ENCODE results near the gene SLC16A10.

DNA sequence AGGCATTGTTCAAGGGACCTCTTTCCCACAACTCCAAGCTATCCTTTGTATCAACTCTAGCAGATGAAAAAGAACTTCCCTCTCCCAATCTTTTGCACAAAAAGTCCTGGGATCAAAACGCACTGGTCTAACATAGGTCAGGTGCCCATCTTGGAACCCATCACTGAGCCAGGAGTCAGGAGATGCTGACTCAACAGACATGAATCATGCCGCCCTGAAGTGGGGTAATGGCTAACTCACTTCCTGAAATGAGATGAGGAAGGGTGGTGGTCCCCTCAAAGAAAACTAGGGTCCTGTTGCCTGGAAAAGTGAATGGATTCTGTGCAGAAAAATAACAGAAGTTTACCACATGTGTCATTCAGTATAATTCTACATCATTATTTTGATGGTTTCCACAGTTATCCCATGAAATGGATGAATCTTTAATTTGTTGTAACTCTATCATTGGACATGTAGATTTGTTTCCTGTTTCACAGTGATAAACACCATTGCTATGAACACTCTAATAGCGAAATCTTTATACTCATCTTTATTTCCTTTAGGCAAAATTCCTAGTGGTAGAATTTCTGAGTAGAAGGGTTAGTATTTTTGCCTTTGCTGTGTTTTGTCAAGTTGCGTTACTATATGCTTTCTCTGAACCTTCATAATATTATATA is 151.3 kb downstream of the SLC16A10 start:
- TF ChIP-seq POLR2A (IDR thresholded peaks at IDR 0.05), result no peak
- TF ChIP-seq, protein P1, sequence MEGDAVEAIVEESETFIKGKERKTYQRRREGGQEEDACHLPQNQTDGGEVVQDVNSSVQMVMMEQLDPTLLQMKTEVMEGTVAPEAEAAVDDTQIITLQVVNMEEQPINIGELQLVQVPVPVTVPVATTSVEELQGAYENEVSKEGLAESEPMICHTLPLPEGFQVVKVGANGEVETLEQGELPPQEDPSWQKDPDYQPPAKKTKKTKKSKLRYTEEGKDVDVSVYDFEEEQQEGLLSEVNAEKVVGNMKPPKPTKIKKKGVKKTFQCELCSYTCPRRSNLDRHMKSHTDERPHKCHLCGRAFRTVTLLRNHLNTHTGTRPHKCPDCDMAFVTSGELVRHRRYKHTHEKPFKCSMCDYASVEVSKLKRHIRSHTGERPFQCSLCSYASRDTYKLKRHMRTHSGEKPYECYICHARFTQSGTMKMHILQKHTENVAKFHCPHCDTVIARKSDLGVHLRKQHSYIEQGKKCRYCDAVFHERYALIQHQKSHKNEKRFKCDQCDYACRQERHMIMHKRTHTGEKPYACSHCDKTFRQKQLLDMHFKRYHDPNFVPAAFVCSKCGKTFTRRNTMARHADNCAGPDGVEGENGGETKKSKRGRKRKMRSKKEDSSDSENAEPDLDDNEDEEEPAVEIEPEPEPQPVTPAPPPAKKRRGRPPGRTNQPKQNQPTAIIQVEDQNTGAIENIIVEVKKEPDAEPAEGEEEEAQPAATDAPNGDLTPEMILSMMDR (IDR thresholded peaks at IDR 0.05), result no peak

Measured in lower leg skin (tissue), 3 donors.